Kidney glomerular epithelial cell (primary cell): Measurements from ENCODE around the gene REV3L.
A peak's percentile ranks its signal among the peaks of the same experiment; 100 is the strongest.
"Not testable (repeated sequence)": the region's sequence is repeated elsewhere in the genome, so short reads cannot be mapped to it uniquely, and the experiment has no call there.

Experiments used
- DNase-seq: peaks from one replicate; lab custom pipeline; 2025; lab: John Stamatoyannopoulos, UW

REV3L gene

DNA sequence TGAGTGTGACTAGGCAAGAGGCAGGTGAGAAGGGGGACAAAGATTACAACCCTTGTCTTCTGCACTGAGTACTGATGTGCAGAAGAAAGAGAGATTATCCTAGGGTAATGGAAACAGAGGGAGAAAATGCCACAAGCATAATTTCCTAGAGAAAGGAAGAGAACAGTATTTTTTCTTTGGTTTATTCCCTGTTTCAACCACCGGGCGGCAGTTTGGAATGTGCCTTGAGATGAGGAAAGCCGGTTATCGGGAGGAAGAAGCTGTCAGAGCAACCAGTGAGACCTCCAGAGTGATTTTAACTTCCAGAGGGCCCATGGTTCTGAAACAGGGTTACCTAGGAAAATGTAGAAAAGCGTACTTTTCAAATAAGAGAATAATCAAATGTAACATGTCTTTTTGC, 121.4 kb downstream of the REV3L start:
- peak; percentile 5 for DNase-seq

DNA sequence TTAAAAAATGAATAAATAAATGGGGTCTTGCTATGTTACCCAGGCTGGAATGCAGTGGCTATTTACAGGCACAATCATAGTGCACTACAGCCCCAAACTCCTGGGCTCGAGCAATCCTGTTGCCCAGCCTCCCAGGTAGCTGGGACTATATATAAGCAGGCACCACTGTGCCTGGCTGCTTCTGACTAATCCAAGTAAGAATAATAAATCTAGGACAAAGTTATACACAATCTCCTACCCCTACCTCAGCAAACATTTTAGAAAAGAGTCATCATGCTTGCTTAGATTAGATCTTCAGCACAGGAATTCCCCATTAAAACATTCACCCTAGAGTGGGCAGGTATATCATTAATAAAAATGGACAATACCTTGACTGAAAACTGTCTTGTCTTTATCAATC, 124.6 kb downstream of the REV3L start:
- peak; percentile 56 for DNase-seq

DNA sequence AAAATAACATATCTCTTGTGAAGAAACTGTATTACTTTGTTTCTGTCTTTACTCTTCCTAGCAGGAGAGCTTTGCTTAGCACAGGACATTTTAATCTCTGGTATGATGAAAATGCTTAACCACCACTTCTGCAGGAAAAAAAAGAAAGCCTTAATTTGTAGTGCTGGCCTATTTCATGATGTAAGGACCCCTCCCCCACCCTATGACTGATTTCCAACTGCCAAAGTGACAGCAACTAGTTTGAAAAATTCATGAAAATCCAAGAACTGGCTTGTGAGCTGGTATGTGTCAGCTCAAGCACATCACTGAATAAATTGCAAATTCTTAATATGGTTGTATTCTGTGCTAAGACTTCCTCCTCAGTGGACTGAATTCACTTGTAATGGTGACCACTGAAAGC, 125.3 kb downstream of the REV3L start:
- DNase-seq = peak; percentile 30

DNA sequence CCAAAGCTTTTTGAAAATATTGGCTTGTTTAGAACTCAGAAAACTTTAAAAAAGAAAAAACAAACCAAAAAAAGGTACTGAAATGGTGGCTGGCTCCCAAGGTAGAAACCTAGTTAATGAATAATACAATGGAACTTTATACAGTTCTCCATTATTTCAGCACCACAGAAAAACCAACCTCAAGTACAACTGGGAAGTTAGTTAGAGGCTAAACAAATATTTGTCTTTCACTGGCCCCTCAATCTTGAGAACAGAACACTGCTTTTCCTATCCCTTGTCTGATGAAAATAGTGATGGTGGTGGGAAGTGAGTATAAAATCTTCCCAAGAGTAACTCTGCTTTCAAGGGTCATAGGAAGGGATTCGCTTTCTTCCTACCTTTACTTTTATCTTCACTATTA, 126.5 kb downstream of the REV3L start:
- DNase-seq = peak; percentile 76

- no peak for DNase-seq
Measured at GRCh38 chr6:111354758-111355555, 128.1 kb downstream of the REV3L start.

DNA sequence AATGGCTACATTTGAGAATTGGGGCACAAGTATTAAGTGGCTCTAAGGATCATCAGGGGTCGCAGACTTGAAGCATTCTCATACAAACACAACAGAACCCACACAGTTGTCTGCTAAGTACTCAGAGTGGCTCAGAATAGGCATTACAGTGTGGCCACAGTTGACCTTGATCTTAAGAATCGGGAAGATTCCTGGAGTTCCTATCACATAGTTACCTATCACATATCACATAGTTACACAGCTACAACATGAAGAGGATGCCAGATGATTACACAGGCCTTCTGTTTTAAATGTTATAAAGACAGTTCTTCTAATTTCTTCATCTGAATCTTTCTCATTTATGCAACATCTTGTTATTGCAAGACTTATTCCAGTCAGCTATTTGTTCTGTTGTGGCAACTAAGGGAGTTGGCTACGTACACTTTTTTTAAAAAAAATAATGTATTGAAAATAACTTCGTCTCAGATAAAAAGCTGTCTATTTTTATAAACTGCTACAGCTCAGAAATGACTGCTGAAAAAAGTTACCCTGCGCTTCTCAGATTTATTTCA, 129.0 kb downstream of the REV3L start:
- peak; percentile 2 for DNase-seq

DNA sequence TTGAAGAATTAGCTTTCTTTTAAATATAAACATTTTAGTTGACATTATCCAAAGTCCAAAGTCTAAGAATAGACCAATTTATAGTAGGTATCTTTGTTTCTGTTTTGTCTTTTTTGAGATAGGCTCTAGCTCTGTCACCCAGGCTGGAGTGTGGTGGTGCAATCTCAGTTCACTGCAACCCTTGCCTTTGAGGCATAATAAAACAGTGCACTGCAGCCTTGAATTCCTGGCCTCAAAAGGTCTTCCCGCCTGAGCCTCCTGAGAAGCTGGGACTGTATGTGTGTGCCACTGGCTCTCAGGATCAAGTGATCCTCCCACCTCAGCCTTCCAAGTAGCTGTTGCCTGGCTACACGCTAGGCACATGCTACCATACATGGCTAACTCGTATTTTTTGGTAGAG, 135.4 kb downstream of the REV3L start:
- DNase-seq = no peak

DNA sequence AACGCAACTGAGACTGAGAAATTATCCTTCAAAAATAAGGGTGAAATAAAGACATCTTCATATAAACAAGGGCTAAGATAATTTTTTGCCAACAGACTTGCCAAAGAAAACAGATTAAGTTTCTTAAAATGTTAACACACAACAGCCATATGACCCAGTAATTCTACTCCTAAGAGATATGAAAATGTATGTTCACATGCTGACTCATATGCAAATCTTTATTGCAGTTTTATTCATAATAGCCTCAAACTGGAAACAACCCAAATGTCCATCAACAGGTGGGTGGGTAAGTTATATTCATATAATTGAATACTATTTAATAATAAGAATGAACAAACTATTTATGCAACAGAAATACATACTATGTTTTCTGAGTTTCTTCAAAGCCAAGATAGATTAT, 140.1 kb downstream of the REV3L start:
- DNase-seq = no peak

- no peak for DNase-seq
Measured at GRCh38 chr6:111339294-111339693, 143.7 kb downstream of the REV3L start.

DNA sequence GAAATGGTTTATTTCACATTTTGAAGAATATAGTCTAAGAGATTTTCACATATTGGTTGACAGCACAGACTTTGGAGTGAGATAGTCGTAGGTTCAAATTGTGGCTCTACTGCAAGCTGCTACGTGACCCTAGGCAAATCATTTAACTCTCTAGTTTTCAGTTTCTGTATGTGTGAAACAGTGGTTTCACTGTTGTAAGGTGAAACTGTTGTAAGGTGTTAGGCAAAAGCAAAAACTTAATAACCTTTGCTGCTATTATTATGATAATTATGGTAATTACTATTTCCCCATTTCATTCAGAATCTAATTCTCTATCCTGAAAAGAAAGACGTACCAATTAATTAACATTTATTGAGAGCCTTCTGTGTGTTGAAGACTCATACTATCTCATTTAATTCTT, 144.2 kb downstream of the REV3L start:
- no peak for DNase-seq

DNA sequence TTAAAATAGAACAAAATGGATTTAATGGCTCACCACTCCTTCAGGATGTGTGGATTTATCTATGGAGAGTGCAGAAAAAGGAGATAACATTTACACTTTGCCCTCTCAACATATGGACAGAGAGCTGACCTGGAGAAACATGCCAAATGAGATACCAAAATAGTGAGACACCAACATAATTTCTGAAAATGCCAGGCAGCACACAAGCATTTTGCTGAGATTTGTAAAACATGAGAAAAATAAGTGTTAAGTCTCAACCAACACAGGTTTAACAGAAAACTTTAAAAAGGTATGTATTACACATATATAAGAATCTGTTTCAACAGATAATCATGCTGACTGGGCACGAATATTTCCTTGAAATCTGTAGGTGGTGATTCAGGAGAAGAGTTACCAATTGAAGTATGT, 145.2 kb downstream of the REV3L start:
- no peak for DNase-seq

DNA sequence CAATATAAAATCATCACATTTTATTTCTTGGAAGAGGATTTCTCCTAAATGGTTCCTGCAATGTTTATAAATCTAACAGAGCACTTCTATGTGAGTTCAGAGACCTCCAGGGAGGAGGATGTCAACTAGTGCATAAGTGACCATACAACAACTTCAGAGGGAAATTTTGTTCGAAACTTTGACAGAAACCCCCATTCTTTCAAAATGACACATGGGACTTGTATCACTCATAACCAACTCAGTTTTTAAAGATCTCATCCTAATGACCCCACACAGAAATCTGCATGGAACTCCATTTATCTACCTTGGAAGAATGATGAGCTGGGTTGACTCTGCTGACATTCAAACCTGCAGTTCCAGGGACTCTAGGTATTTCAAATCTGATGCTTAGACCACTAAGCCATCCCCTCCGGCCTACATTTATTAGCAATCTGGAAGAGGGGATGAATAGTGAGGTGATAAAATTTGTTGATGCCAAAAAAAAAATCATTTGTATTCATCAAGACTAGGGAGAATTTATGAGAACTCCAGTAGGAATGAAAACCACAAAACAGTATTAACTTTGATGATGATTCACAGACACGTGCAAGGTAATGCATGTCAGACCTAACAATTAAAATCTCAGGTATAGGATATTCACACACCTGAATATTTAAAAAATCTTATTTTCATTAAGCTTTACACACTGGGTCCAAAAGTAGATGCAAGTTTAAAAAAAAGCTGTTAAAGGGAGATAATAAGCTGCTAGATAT, 153.0 kb downstream of the REV3L start:
- DNase-seq = no peak

GRCh38 chr6:111326563-111326962, 156.5 kb downstream of the REV3L start:
- DNase-seq = no peak

DNA sequence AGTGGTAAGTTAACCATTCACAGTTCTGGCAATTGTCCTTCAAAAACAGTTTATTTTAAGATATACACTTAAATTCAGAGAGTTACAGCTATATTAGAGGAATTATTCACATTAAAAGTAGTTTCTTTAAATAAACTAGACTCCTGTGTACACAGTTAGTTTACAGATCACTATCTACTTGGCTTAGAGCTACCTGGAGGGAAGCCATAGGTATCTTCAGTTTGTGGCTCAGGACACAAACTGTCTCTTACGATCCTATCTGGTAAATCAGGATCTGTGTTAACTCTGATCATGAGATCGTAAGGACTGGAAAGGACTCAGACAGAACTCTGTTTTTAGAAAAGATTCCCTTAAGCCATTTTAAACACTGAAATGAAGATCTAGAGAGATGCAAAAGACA, 160.9 kb downstream of the REV3L start:
- no peak for DNase-seq

DNA sequence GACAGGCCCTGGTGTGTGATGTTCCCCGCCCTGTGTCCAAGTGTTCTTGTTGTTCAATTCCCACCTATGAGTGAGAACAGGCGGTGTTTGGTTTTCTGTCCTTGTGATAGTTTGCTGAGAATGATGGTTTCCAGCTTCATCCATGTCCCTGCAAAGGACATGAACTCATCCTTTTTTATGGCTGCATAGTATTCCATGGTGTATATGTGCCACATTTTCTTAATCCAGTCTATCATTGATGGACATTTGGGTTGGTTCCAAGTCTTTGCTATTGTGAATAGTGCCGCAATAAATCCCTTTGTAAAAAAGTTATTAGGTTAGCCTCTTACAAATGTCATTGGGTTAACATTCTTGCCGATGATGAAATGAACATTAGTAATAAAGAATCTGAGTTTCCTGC, 175.1 kb downstream of the REV3L start:
- DNase-seq = not testable (repeated sequence)

GRCh38 chr6:111307275-111307858, 175.7 kb downstream of the REV3L start:
- no peak for DNase-seq

DNA sequence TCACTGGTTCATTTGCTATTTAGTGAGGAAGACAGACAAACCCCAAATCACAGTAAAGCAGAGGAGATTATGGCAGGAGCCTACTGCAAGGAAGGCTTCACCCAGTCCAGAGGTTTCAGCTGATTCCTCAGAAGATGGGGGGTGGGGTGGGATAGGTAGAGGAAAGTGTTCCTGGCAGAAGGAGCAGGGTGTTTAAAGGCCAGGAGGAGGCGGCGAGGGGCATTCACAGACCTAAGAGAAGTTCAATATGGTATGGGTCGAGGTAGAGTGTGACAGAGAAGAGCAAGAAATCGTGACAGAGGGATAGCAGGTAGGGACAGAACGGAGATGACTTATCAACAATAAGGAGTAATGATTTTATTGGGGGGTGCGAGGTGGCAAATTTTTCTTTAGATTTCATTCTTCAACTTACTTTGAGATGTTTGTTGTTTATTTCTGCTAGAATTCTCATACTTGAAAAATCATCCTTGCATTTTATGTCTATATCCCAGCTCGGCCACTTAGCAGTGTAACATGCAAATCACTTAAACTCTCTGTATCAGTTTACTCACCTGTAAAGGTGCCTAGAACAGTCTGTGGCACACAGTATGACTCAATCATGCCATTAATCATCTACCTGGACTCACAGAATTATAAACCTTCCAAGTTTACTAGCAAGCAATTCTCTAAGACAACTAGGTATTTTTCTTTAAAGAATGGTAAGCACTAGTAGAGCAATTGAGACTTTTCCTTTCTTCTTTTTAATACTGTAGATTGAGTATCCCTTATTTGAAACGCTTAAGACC, 176.7 kb downstream of the REV3L start:
- no peak for DNase-seq

GRCh38 chr6:111301946-111302345, 181.1 kb downstream of the REV3L start:
- no peak for DNase-seq

- DNase-seq = peak; percentile 12
Measured at GRCh38 chr6:111300938-111301800, 181.8 kb downstream of the REV3L start.

DNA sequence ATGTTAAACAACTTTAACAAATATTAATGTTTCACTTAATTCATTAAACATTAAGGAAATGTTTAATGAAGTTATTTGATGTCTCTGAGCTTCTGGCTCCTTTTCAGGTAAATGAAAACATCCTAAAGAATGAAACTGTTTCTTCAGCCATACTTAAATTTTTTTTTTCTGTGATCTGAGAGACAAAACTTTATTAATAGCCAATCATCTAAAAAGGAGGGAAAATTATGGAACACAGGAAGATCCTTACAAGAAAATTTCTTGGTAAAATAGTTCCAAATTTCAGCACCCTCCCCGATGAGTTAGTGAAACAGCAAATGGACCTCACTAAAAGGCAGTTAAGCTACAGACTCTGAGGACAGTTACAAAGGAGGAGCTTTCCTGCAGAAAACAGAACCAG, 185.2 kb downstream of the REV3L start:
- DNase-seq = no peak

- no peak for DNase-seq
Measured at GRCh38 chr6:111294374-111294967, 188.5 kb downstream of the REV3L start.
